Suprapubic skin (tissue), 4 donors: Measurements from ENCODE around the gene NDOR1.

Experiments used
- CTCF ChIP-seq, 2 donors: fragments of 200-600 bp in 1 of 2; fragments of 450-650 bp in 1 of 2; sonication (generic) in 1 of 2; IDR thresholded peaks; one replicate each; pipeline ENCODE4 v1.5.1; 2016 to 2019; ENCODE audit warnings: antibody characterized with exemption in 2 of 2, mild to moderate bottlenecking in 1 of 2, moderate library complexity in 1 of 2
- EP300 ChIP-seq: sonication (generic); formaldehyde crosslinking; IDR thresholded peaks from one replicate; pipeline ENCODE4 v1.6.1; 2017; ENCODE audit warnings: antibody characterized with exemption
- POLR2A ChIP-seq, 2 donors: fragments of 450-650 bp; IDR thresholded peaks; one replicate each; pipeline ENCODE4 v1.6.1; 2017; ENCODE audit warnings: antibody characterized with exemption in 2 of 2, mild to moderate bottlenecking in 2 of 2, moderate library complexity in 2 of 2
- POLR2AphosphoS5 ChIP-seq, 3 donors: sonication (generic); formaldehyde crosslinking; IDR thresholded peaks; one replicate each; pipeline ENCODE4 v1.6.1; 2017; ENCODE audit warnings: antibody characterized with exemption in 3 of 3

- TF ChIP-seq CTCF (IDR thresholded peaks at IDR 0.05) = no peak
- no peak for TF ChIP-seq POLR2AphosphoS5 (IDR thresholded peaks at IDR 0.05)
- TF ChIP-seq POLR2A (IDR thresholded peaks at IDR 0.05) = no peak
- no peak for TF ChIP-seq EP300
Observed at GRCh38 chr9:137251490-137252268, 46.2 kb downstream of the NDOR1 start.
